HG03571 (cell line): ENCODE measurements around the gene ADGB.

Experiments used
- ATAC-seq: cut with Tn5 transposase; IDR thresholded peaks from one replicate; pipeline ENCODE4 v1.9.1; 2021; ENCODE audit not compliant: unreplicated experiment

ADGB gene

GRCh38 chr6:146628350-146628749, 29.6 kb downstream of the ADGB start:
- no peak for ATAC-seq

GRCh38 chr6:146634022-146634421, 35.2 kb downstream of the ADGB start:
- ATAC-seq: no peak

GRCh38 chr6:146635165-146635564, 36.4 kb downstream of the ADGB start:
- ATAC-seq: no peak

- ATAC-seq: no peak
Measured at GRCh38 chr6:146636481-146636880, 37.7 kb downstream of the ADGB start.

GRCh38 chr6:146642921-146643320, 44.1 kb downstream of the ADGB start:
- no peak for ATAC-seq

- ATAC-seq: no peak
Measured at GRCh38 chr6:146650799-146651481, 52.2 kb downstream of the ADGB start.

- ATAC-seq: no peak
Measured at GRCh38 chr6:146651482-146651863, 52.7 kb downstream of the ADGB start.

- ATAC-seq: no peak
Measured at GRCh38 chr6:146657432-146657831, 58.7 kb downstream of the ADGB start.

- no peak for ATAC-seq
Measured at GRCh38 chr6:146664871-146665360, 66.1 kb downstream of the ADGB start.

- no peak for ATAC-seq
Measured at GRCh38 chr6:146666909-146667308, 68.1 kb downstream of the ADGB start.

- no peak for ATAC-seq
Measured at GRCh38 chr6:146670161-146670560, 71.4 kb downstream of the ADGB start.

GRCh38 chr6:146673069-146673468, 74.3 kb downstream of the ADGB start:
- no peak for ATAC-seq

- ATAC-seq: no peak
Measured at GRCh38 chr6:146679386-146679785, 80.6 kb downstream of the ADGB start.

GRCh38 chr6:146682919-146683318, 84.1 kb downstream of the ADGB start:
- ATAC-seq: no peak

- no peak for ATAC-seq
Measured at GRCh38 chr6:146689806-146690205, 91.0 kb downstream of the ADGB start.

GRCh38 chr6:146693342-146693741, 94.6 kb downstream of the ADGB start:
- ATAC-seq: no peak

- no peak for ATAC-seq
Measured at GRCh38 chr6:146697921-146698320, 99.1 kb downstream of the ADGB start.

GRCh38 chr6:146700078-146700686, 101.4 kb downstream of the ADGB start:
- no peak for ATAC-seq

GRCh38 chr6:146701632-146702031, 102.9 kb downstream of the ADGB start:
- no peak for ATAC-seq

- no peak for ATAC-seq
Measured at GRCh38 chr6:146709036-146709622, 110.4 kb downstream of the ADGB start.

- no peak for ATAC-seq
Measured at GRCh38 chr6:146719387-146719786, 120.6 kb downstream of the ADGB start.

- no peak for ATAC-seq
Measured at GRCh38 chr6:146739696-146740095, 140.9 kb downstream of the ADGB start.
